Lower leg skin (tissue), 4 donors: Measurements from ENCODE around the gene DMRT1. TPM values are rescaled to one million over a fixed set of nuclear protein-coding genes. Genes with fewer than 3 reads are reported as not detected.

Experiments
- DNase-seq, 2 donors: peaks; one replicate each; pipeline ENCODE4 v3.0.0-alpha.2; 2019; ENCODE audit warnings: low spot score in 2 of 2
- H3K4me3 ChIP-seq: fragments of 200-600 bp; sonication (generic); 2 replicates; pipeline ENCODE4 v1.5.1; 2017; ENCODE audit warnings: mild to moderate bottlenecking, low read depth; ENCODE audit not compliant: poor library complexity, severe bottlenecking
- CTCF ChIP-seq, 3 donors: fragments of 450-650 bp; IDR thresholded peaks; one replicate each; pipeline ENCODE4 v1.5.1; 2016; ENCODE audit warnings: antibody characterized with exemption in 3 of 3, mild to moderate bottlenecking in 3 of 3, moderate library complexity in 2 of 3
- POLR2A ChIP-seq, 2 donors: fragments of 450-650 bp; IDR thresholded peaks; one replicate each; pipeline ENCODE4 v1.6.1; 2016 to 2017; ENCODE audit warnings: antibody characterized with exemption in 2 of 2, mild to moderate bottlenecking in 1 of 2, moderate library complexity in 1 of 2
- WGBS, 2 donors: methylation state at CpG; one replicate each; pipeline ENCODE4 v1.1.5; 2018; 5-methylcytosine and 5-hydroxymethylcytosine counted together
- intact Hi-C: fragments of 100-400 bp; cut with DNase I; formaldehyde crosslinking; loops from one replicate; pipeline ENCODE4 v1.15.0; 2023; ENCODE audit warnings: low total_unique reads
- total RNA-seq, 4 donors: library from RNA; depleted of rRNA; stranded (reverse); fragments of >200 nt; gene quantifications; one replicate each; pipeline ENCODE4 v1.1.0, GENCODE V29; 2016

DMRT1 gene
- total RNA-seq, 4 donors from 2014 or later, result not detected

GRCh38 chr9:917730-918129 is 76.2 kb downstream of the DMRT1 start:
- no peak overlapping the region for H3K4me3 ChIP-seq
- WGBS, 2 donors, result 90 to 91% methylated on average over 3 of the region's 3 CpGs
- intact Hi-C loops, result no loop called here
- no peak for TF ChIP-seq POLR2A (IDR thresholded peaks at IDR 0.05)
- no peak for TF ChIP-seq CTCF (IDR thresholded peaks at IDR 0.05)
- DNase-seq, result no peak

- intact Hi-C loops, result no loop called here
- H3K4me3 ChIP-seq, result no peak overlapping the region
- TF ChIP-seq POLR2A (IDR thresholded peaks at IDR 0.05) (no peak), CTCF (IDR thresholded peaks at IDR 0.05) (no peak)
- DNase-seq, result no peak
- 82 to 84% methylated on average over 4 of the region's 4 CpGs for WGBS, 2 donors
Measured at GRCh38 chr9:920927-921326, 79.4 kb downstream of the DMRT1 start.

GRCh38 chr9:922171-922570 is 80.7 kb downstream of the DMRT1 start:
- no peak for DNase-seq
- TF ChIP-seq CTCF (IDR thresholded peaks at IDR 0.05) (no peak), POLR2A (IDR thresholded peaks at IDR 0.05) (no peak)
- intact Hi-C loops, result no loop called here
- H3K4me3 ChIP-seq, result no peak overlapping the region
- 78 to 86% methylated on average over 4 of the region's 4 CpGs for whole genome bisulfite sequencing, 2 donors

GRCh38 chr9:922731-923130 is 81.2 kb downstream of the DMRT1 start:
- intact Hi-C loops, result no loop called here
- 82 to 89% methylated on average over 7 of the region's 7 CpGs for WGBS, 2 donors

DNA sequence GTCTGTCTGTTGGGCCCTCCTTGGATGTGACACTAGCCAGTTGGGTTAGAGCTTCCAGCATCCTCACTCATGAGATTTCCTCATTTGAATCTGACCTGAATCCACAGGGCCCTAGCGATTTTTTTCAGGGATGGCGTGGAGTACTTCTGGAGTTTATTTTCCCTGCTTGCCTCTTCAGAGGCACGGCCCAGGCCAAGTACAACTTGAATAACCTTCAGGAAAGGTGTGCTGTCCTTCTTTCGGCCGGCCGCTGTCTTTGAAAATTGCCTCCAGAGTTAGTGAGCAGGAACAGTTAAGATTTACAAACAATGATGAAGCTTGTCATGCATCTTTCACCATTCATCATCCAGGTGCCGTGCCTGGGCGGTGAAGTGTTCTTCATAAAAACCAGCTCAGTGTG is 85.5 kb downstream of the DMRT1 start:
- WGBS, 2 donors, result 92 to 94% methylated on average over 8 of the region's 8 CpGs
- H3K4me3 ChIP-seq, result no peak overlapping the region
- TF ChIP-seq CTCF (IDR thresholded peaks at IDR 0.05) (no peak), POLR2A (IDR thresholded peaks at IDR 0.05) (no peak)
- DNase-seq, result no peak
- intact Hi-C loops, result no loop called here

More at GRCh38 chr9:922731-923130, 81.2 kb downstream of the DMRT1 start:
- TF ChIP-seq POLR2A (IDR thresholded peaks at IDR 0.05) (no peak), CTCF (IDR thresholded peaks at IDR 0.05) (no peak)
- H3K4me3 ChIP-seq, result no peak overlapping the region
- no peak for DNase-seq

DNA sequence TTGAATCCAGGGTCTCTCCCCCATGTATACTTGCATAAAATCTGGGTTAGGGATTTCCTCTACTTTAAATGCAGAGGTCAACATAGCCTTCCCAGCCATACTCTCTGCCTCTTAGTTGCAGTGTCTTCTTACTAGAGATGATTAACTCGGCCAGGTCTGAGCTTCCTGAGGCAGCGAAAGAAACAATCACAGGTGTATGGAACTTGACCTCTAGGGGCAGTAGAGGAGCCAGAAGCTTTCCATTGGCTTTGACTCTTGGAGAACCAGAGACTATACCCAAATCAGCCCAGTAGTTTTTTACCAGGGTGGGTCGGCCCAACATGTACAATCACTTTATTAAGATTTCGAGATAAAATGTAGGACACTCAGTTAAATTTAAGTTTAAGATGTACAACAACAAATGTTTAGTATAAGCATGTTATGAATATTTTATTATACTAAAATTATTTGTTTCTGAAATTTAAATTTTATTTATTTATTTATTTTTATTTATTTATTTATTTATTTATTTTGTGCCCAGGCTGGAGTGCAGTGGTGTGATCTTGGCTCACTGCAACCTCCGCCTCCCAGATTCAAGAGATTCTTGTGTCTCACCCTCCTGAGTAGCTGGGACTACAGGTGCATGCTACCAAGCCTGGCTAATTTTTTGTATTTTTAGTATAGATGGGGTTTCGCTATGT is 87.0 kb downstream of the DMRT1 start:
- no peak overlapping the region for H3K4me3 ChIP-seq
- TF ChIP-seq CTCF (IDR thresholded peaks at IDR 0.05) (no peak), POLR2A (IDR thresholded peaks at IDR 0.05) (no peak)
- WGBS, 2 donors, result 80% methylated on average over 6 of the region's 6 CpGs
- intact Hi-C loops, result no loop called here
- no peak for DNase-seq
